Thyroid gland (tissue), 4 donors: Measurements from ENCODE around the gene UBXN7. TPM values are rescaled to one million over a fixed set of nuclear protein-coding genes. Genes with fewer than 3 reads are reported as not detected.
A peak's percentile ranks its signal among the peaks of the same experiment; 100 is the strongest.
"Not testable (repeated sequence)": the region's sequence is repeated elsewhere in the genome, so short reads cannot be mapped to it uniquely, and the experiment has no call there.

Experiments used
- DNase-seq, 2 donors: peaks; one replicate each; pipeline ENCODE4 v3.0.0-alpha.2; 2019
- H3K27ac ChIP-seq, 3 donors: fragments of 200-600 bp; sonication (generic); 1 replicate in 2 of 3; 2 replicates in 1 of 3; pipeline ENCODE4 v1.5.1; 2016 to 2019; ENCODE audit warnings: mild to moderate bottlenecking in 1 of 3, moderate library complexity in 1 of 3
- H3K27me3 ChIP-seq: fragments of 200-600 bp; sonication (generic); one replicate; pipeline ENCODE4 v1.5.1; 2019
- H3K36me3 ChIP-seq, 2 donors: fragments of 200-600 bp; sonication (generic); one replicate each; pipeline ENCODE4 v1.5.1; 2016 to 2019
- H3K4me1 ChIP-seq, 2 donors: fragments of 200-600 bp; sonication (generic); one replicate each; pipeline ENCODE4 v1.5.1; 2017 to 2019
- H3K4me3 ChIP-seq, 3 donors: fragments of 200-600 bp; sonication (generic); replicated peaks in 1 of 3; 1 replicate in 2 of 3; 2 replicates in 1 of 3; pipeline ENCODE4 v1.5.1; 2016; ENCODE audit warnings: mild to moderate bottlenecking in 1 of 3
- H3K9me3 ChIP-seq: fragments of 200-600 bp; sonication (generic); one replicate; pipeline ENCODE4 v1.5.1; 2017
- CTCF ChIP-seq, 6 experiments: fragments of 200-600 bp in 3 of 6; fragments of 450-650 bp in 3 of 6; sonication (generic) in 3 of 6; IDR thresholded peaks; one replicate each; pipeline ENCODE4 v1.5.1; 2016 to 2019; ENCODE audit warnings: antibody characterized with exemption in 6 of 6, mild to moderate bottlenecking in 2 of 6, inconsistent platforms in 1 of 6, moderate library complexity in 1 of 6
- POLR2A ChIP-seq, 2 donors: fragments of 450-650 bp; IDR thresholded peaks; one replicate each; pipeline ENCODE4 v1.6.1; 2017; ENCODE audit warnings: antibody characterized with exemption in 2 of 2, mild to moderate bottlenecking in 2 of 2, moderate library complexity in 1 of 2
- WGBS, 2 donors: methylation state at CpG; one replicate each; pipeline ENCODE4 v1.1.5; 2017; 5-methylcytosine and 5-hydroxymethylcytosine counted together
- intact Hi-C: fragments of 100-400 bp; cut with DNase I; formaldehyde crosslinking; loops from one replicate; pipeline ENCODE4 v1.15.1; 2023
- total RNA-seq, 4 donors: library from RNA; depleted of rRNA; stranded (reverse); fragments of >200 nt; gene quantifications; one replicate each; pipeline ENCODE4 v1.2.3, GENCODE V29; 2016

UBXN7 gene
- total RNA-seq, 4 donors from 2014 or later, result 16.8 to 38.4 (median 23.2) TPM

GRCh38 chr3:196444500-196444894 is 12.3 kb upstream of the UBXN7 start:
- intact Hi-C loops, result no loop called here
- WGBS, 2 donors, result 54% methylated on average over 2 of the region's 2 CpGs
- TF ChIP-seq POLR2A (IDR thresholded peaks at IDR 0.05) (no peak), CTCF (IDR thresholded peaks at IDR 0.05) (no peak)
- no peak overlapping the region for H3K27ac ChIP-seq
- H3K4me1 ChIP-seq, result no peaks in the 10 kb centered on the region
- H3K27me3 ChIP-seq, result no peaks in the 10 kb centered on the region
- DNase-seq, result no peak
- H3K4me3 ChIP-seq, result no peak overlapping the region
- H3K36me3 ChIP-seq, result no peaks in the 10 kb centered on the region
- no peaks in the 10 kb centered on the region for H3K9me3 ChIP-seq

GRCh38 chr3:196440696-196441095 is 8.5 kb upstream of the UBXN7 start:
- Histone ChIP-seq H3K27me3 (no peaks in the 10 kb centered on the region), H3K27ac (no peak overlapping the region), H3K36me3 (no peaks in the 10 kb centered on the region), H3K9me3 (no peaks in the 10 kb centered on the region), H3K4me1 (no peaks in the 10 kb centered on the region), H3K4me3 (no peak overlapping the region)
- WGBS, 2 donors, result 68 to 70% methylated on average over 3 of the region's 3 CpGs
- intact Hi-C loops, result no loop called here
- TF ChIP-seq POLR2A (IDR thresholded peaks at IDR 0.05) (no peak), CTCF (IDR thresholded peaks at IDR 0.05) (no peak)
- DNase-seq, result no peak

- TF ChIP-seq CTCF (IDR thresholded peaks at IDR 0.05) (no peak), POLR2A (IDR thresholded peaks at IDR 0.05) (no peak)
- Histone ChIP-seq H3K27ac (no peak overlapping the region), H3K4me3 (no peak overlapping the region), H3K36me3 (no peaks in the 10 kb centered on the region), H3K9me3 (no peaks in the 10 kb centered on the region), H3K4me1 (no peaks in the 10 kb centered on the region), H3K27me3 (no peaks in the 10 kb centered on the region)
- intact Hi-C loops, result no loop called here
- DNase-seq, result no peak
- 67 to 83% methylated on average over 6 of the region's 6 CpGs for WGBS, 2 donors
Observed at GRCh38 chr3:196440041-196440537, 7.9 kb upstream of the UBXN7 start.

GRCh38 chr3:196431181-196432136 is 768 bp downstream of the UBXN7 start:
- H3K27me3 ChIP-seq, result no peaks in the 10 kb centered on the region
- peak overlapping the region; percentile 93 to 95 (median 95) for H3K27ac ChIP-seq
- H3K4me3 ChIP-seq, result peak overlapping the region; percentile 87 to 97 (median 88)
- DNase-seq, result peak; percentile 27 to 44
- peak in 1 of 2 donors; percentile 74 for TF ChIP-seq POLR2A (IDR thresholded peaks at IDR 0.05)
- no peak for TF ChIP-seq CTCF (IDR thresholded peaks at IDR 0.05)
- intact Hi-C loops, result no loop called here
- WGBS, 2 donors, result 1 to 2% methylated on average over 46 to 47 of the region's 50 CpGs
- peaks cover 8 to 15% of the 10 kb centered on the region in 2 donors for H3K4me1 ChIP-seq
- no peaks in the 10 kb centered on the region for H3K9me3 ChIP-seq
- H3K36me3 ChIP-seq, result no peaks in the 10 kb centered on the region

GRCh38 chr3:196428041-196428440 is 4.2 kb downstream of the UBXN7 start:
- intact Hi-C loops, result no loop called here
- Histone ChIP-seq H3K4me3 (no peak overlapping the region), H3K9me3 (no peaks in the 10 kb centered on the region), H3K27ac (no peak overlapping the region), H3K36me3 (no peaks in the 10 kb centered on the region), H3K27me3 (no peaks in the 10 kb centered on the region), H3K4me1 (peaks cover 13 to 17% of the 10 kb centered on the region in 2 donors)
- DNase-seq, result no peak
- TF ChIP-seq CTCF (IDR thresholded peaks at IDR 0.05), result no peak
- no peak for TF ChIP-seq POLR2A (IDR thresholded peaks at IDR 0.05)
- 92% methylated on average over 6 of the region's 6 CpGs for WGBS, 2 donors

GRCh38 chr3:196424421-196424820 is 7.8 kb downstream of the UBXN7 start:
- H3K4me1 ChIP-seq, result peaks cover 10 to 13% of the 10 kb centered on the region in 2 donors
- 94 to 97% methylated on average over 6 of the region's 6 CpGs for WGBS, 2 donors
- H3K27me3 ChIP-seq, H3K36me3 ChIP-seq, DNase-seq, H3K27ac ChIP-seq, H3K9me3 ChIP-seq, intact Hi-C loops, H3K4me3 ChIP-seq: not testable (repeated sequence)
